Renal cortex interstitium (tissue), 15 donors: Measurements from ENCODE around the gene ADCY5. TPM values are rescaled to one million over a fixed set of nuclear protein-coding genes. Genes with fewer than 3 reads are reported as not detected.
"Not testable (repeated sequence)": the region's sequence is repeated elsewhere in the genome, so short reads cannot be mapped to it uniquely, and the experiment has no call there.

Source experiments
- DNase-seq, 11 donors: peaks; one replicate each; pipeline ENCODE4 v3.0.0-alpha.2; 2013; ENCODE audit warnings: low read depth in 9 of 11, low spot score in 4 of 11; ENCODE audit errors: extremely low read depth in 1 of 11
- long read RNA-seq, 16 experiments: transcript quantifications; one replicate each; lab custom pipeline, GENCODE V29; 2026
- polyA plus RNA-seq, 3 donors: library from polyadenylated mRNA; unstranded; fragments of 120-200 nt; gene quantifications; one replicate each; pipeline ENCODE4 v1.2.1, GENCODE V29; 2013; ENCODE audit not compliant: insufficient read length in 3 of 3

Gene ADCY5
- 10 to 100 TPM; 10.0 to 11.7 (median 10.9) TPM for polyA plus RNA-seq
- long read RNA-seq, donor 1, result 0 reads
- long read RNA-seq, donor 2, result 0 reads
- long read RNA-seq, donor 3, result 0 reads
- long read RNA-seq, donor 4, result 0 reads
- long read RNA-seq, donor 5, result 0 reads
- long read RNA-seq, donor 6, result 0 reads
- long read RNA-seq, donor 7, result 0 reads
- long read RNA-seq, donor 8, partial matches to known transcripts, result 0 of 2 reads
- long read RNA-seq, donor 8, other reads (novel, unspliced or antisense), result 0 of 2 reads
- long read RNA-seq, donor 9, full-length matches to known transcripts, result 1 of 1 reads
- long read RNA-seq, donor 9, partial matches to known transcripts, result 0 of 1 reads
- long read RNA-seq, donor 9, other reads (novel, unspliced or antisense), result 0 of 1 reads
- long read RNA-seq, donor 10, result 0 reads
- long read RNA-seq, donor 11, result 0 reads
- long read RNA-seq, donor 12, result 0 reads
- long read RNA-seq, donor 13, full-length matches to known transcripts, result 1 of 1 reads
- long read RNA-seq, donor 13, partial matches to known transcripts, result 0 of 1 reads
- long read RNA-seq, donor 13, other reads (novel, unspliced or antisense), result 0 of 1 reads
- long read RNA-seq, donor 14, result 0 reads
- long read RNA-seq, donor 15, result 0 reads
- long read RNA-seq, donor 16, full-length matches to known transcripts, result 1 of 8 reads
- long read RNA-seq, donor 16, partial matches to known transcripts, result 7 of 8 reads
- long read RNA-seq, donor 16, other reads (novel, unspliced or antisense), result 0 of 8 reads

GRCh38 chr3:123448536-123449101, at the start of gene ADCY5:
ADCY5 (minus strand) TSS chr3:123449090; CDS start chr3:123448545, 545 bp downstream.
- peak in 3 of 11 donors; percentile 16 to 25 (median 20) for DNase-seq

GRCh38 chr3:123493912-123494311, 45.0 kb upstream of the ADCY5 start:
- DNase-seq, result no peak

GRCh38 chr3:123491966-123492587, 43.2 kb upstream of the ADCY5 start:
- DNase-seq, result no peak

GRCh38 chr3:123489400-123490004, 40.6 kb upstream of the ADCY5 start:
- DNase-seq, result peak in 10 of 11 donors; percentile 26 to 62 (median 52)

GRCh38 chr3:123488645-123489347, 39.9 kb upstream of the ADCY5 start:
- no peak for DNase-seq

- DNase-seq, result not testable (repeated sequence)
Measured at GRCh38 chr3:123487063-123487462, 38.2 kb upstream of the ADCY5 start.

- no peak for DNase-seq
Measured at GRCh38 chr3:123486460-123486859, 37.6 kb upstream of the ADCY5 start.

- DNase-seq, result no peak
Measured at GRCh38 chr3:123485551-123485950, 36.7 kb upstream of the ADCY5 start.

- no peak for DNase-seq
Measured at GRCh38 chr3:123483146-123483545, 34.3 kb upstream of the ADCY5 start.

GRCh38 chr3:123481722-123482457, 33.0 kb upstream of the ADCY5 start:
- DNase-seq, result no peak

- DNase-seq, result no peak
Measured at GRCh38 chr3:123481071-123481470, 32.2 kb upstream of the ADCY5 start.

GRCh38 chr3:123480428-123480827, 31.5 kb upstream of the ADCY5 start:
- no peak for DNase-seq

- no peak for DNase-seq
Measured at GRCh38 chr3:123479891-123480290, 31.0 kb upstream of the ADCY5 start.

- DNase-seq, result no peak
Measured at GRCh38 chr3:123478314-123478713, 29.4 kb upstream of the ADCY5 start.

- DNase-seq, result no peak
Measured at GRCh38 chr3:123476967-123477750, 28.3 kb upstream of the ADCY5 start.

GRCh38 chr3:123475786-123476185, 26.9 kb upstream of the ADCY5 start:
- no peak for DNase-seq

GRCh38 chr3:123471106-123471505, 22.2 kb upstream of the ADCY5 start:
- no peak for DNase-seq
